Measurements from ENCODE around the gene NEURL1.

- TF ChIP-seq POLR2AphosphoS5 (IDR thresholded peaks at IDR 0.05) = no peak
- TF ChIP-seq CTCF (IDR thresholded peaks at IDR 0.05) = no peak
- no peak for TF ChIP-seq POLR2A (IDR thresholded peaks at IDR 0.05)
Measured at GRCh38 chr10:103595933-103596726, 102.6 kb downstream of the NEURL1 start.

All from stomach (tissue), 4 donors.